ENCODE measurements around the gene PITX1.

DNA sequence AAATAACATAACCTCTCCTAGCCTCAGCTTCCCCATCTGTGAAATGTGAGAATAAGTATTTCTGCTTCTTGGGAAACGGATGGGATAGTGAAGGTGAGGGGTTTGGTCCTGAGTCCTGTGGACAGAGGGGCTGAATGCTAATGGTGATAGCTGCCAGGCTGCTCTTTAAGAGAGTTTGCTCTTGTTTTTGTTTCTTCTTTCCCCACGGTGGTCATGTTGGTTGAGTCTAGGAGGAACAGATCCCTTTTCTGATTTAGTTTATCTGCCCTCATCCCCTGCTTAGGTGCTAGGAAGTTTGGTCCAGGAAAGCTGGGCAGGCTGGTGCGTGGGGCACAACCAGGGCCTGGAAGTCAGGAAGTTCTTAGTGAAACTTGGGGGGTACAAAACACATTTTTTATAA is 7.7 kb upstream of the PITX1 start:
- TF ChIP-seq CTCF (conservative IDR thresholded peaks at IDR 0.05) (no peak), ZFX (IDR thresholded peaks at IDR 0.05) (no peak)
